ENCODE results near the gene RNF220.

- TF ChIP-seq CTCF (IDR thresholded peaks at IDR 0.05; ENCODE audit: low read length) (no peak), EZH2 (IDR thresholded peaks at IDR 0.05; ENCODE audit: borderline replicate concordance, low read length) (no peak)
Measured at GRCh38 chr1:44405798-44406736, 1.0 kb downstream of the RNF220 start.
